ENCODE measurements around the gene KCNC2.

Gene KCNC2

DNA sequence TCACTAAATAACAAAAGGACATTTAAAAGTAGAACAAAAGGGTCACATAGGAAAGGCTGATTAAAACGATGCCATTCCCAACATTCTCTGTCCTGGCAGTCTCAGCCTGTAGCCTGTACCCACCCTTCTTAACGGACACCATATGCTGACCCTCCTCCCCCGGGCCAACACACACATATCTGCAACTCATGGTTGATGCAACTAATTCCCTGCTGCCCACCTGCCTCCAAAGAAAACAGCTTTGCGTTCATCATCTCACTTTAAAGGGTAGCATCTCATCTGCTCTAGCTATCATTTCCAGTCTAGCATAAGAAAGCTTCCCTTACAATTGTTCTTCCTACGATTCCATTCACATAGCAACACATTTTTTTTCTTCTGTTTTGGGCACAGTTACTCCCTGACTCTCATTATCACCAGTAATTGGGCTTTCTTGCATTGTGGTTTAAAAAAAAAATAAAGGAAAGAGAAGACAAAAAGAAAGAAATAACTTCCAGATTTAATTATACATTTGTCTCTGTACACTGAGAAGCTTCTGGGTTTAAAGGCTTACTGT lies 92.9 kb downstream of the KCNC2 start:
- TF ChIP-seq, protein P1, sequence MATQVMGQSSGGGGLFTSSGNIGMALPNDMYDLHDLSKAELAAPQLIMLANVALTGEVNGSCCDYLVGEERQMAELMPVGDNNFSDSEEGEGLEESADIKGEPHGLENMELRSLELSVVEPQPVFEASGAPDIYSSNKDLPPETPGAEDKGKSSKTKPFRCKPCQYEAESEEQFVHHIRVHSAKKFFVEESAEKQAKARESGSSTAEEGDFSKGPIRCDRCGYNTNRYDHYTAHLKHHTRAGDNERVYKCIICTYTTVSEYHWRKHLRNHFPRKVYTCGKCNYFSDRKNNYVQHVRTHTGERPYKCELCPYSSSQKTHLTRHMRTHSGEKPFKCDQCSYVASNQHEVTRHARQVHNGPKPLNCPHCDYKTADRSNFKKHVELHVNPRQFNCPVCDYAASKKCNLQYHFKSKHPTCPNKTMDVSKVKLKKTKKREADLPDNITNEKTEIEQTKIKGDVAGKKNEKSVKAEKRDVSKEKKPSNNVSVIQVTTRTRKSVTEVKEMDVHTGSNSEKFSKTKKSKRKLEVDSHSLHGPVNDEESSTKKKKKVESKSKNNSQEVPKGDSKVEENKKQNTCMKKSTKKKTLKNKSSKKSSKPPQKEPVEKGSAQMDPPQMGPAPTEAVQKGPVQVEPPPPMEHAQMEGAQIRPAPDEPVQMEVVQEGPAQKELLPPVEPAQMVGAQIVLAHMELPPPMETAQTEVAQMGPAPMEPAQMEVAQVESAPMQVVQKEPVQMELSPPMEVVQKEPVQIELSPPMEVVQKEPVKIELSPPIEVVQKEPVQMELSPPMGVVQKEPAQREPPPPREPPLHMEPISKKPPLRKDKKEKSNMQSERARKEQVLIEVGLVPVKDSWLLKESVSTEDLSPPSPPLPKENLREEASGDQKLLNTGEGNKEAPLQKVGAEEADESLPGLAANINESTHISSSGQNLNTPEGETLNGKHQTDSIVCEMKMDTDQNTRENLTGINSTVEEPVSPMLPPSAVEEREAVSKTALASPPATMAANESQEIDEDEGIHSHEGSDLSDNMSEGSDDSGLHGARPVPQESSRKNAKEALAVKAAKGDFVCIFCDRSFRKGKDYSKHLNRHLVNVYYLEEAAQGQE (IDR thresholded peaks at IDR 0.05; ENCODE audit: insufficient read depth in 1 of 2, low read depth in 2 of 2, low read length in 2 of 2) = no peak
- TF ChIP-seq TAF1 (IDR thresholded peaks at IDR 0.05; ENCODE audit: borderline replicate concordance, insufficient read depth, low read length) (no peak), POLR2AphosphoS5 (IDR thresholded peaks at IDR 0.05; ENCODE audit: low read depth, low read length) (no peak), FOXP2 (optimal IDR thresholded peaks at IDR 0.05; ENCODE audit: borderline replicate concordance, extremely low read depth, extremely low read length, insufficient read depth) (no peak), SIN3A (IDR thresholded peaks at IDR 0.05; ENCODE audit: borderline replicate concordance, insufficient read depth, low read length) (no peak)

DNA sequence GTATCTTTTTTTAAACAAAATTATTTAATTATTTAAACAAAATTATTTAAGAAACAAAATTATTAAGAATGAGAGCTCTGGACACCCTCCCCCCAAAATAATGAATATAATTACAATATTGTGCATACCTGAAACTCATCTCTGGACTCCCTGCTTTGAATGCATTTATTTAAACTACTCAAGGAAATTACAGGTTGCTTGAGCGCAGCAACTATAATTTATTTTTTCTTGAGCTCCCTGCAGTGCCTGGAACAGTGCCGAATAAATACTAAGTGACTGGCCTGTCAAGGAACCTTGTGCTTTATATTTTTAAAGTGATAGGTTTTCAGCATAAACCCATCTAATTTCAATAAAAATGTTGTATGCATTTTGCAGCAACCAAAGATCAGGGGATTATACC lies 93.9 kb downstream of the KCNC2 start:
- TF ChIP-seq POLR2AphosphoS5 (IDR thresholded peaks at IDR 0.05; ENCODE audit: low read depth, low read length) (no peak), SIN3A (IDR thresholded peaks at IDR 0.05; ENCODE audit: borderline replicate concordance, insufficient read depth, low read length) (no peak), FOXP2 (optimal IDR thresholded peaks at IDR 0.05; ENCODE audit: borderline replicate concordance, extremely low read depth, extremely low read length, insufficient read depth) (no peak), TAF1 (IDR thresholded peaks at IDR 0.05; ENCODE audit: borderline replicate concordance, insufficient read depth, low read length) (no peak)
- TF ChIP-seq, protein P1 (IDR thresholded peaks at IDR 0.05; ENCODE audit: insufficient read depth in 1 of 2, low read depth in 2 of 2, low read length in 2 of 2) = no peak

DNA sequence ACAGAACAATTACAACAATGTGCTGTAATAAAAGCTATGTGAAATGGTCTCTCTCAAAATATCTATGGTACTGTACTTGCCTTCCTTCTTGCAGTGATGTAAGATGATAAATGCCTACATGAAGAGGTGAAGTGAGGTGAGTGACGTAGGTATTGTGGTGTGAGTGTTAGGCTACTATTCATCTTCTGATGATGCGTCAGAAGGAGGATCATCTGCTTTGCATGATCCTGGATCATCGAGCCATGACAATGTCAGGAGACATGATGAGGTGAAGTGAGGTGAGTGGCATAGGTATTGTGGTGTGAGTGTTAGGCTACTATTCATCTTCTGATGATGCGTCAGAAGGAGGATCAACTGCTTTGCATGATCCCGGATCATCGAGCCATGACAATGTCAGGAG lies 105.8 kb downstream of the KCNC2 start:
- TF ChIP-seq POLR2AphosphoS5 (IDR thresholded peaks at IDR 0.05; ENCODE audit: low read depth, low read length) (no peak), FOXP2 (optimal IDR thresholded peaks at IDR 0.05; ENCODE audit: borderline replicate concordance, extremely low read depth, extremely low read length, insufficient read depth) (no peak), SIN3A (IDR thresholded peaks at IDR 0.05; ENCODE audit: borderline replicate concordance, insufficient read depth, low read length) (no peak), TAF1 (IDR thresholded peaks at IDR 0.05; ENCODE audit: borderline replicate concordance, insufficient read depth, low read length) (no peak)
- TF ChIP-seq, protein P1 (IDR thresholded peaks at IDR 0.05; ENCODE audit: insufficient read depth in 1 of 2, low read depth in 2 of 2, low read length in 2 of 2) = no peak

DNA sequence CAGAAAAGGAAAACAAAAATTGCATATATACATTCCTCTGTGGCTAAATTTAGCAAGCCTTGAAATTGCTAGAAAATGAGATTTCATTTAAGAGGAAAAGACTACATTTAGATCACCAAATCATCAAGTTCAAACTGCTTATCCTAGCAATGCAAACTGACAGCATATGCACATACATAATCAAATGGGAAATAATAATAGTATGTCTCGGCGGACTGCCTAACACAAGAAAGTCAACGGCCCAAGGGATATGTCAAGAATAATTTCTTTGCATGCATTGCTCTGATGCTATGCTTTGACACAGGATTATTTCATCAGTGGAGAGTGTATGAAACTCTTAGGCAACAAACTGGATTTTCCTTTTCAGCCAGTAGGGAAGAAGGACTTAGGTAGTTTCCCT lies 107.9 kb downstream of the KCNC2 start:
- TF ChIP-seq SIN3A (IDR thresholded peaks at IDR 0.05; ENCODE audit: borderline replicate concordance, insufficient read depth, low read length) (no peak), TAF1 (IDR thresholded peaks at IDR 0.05; ENCODE audit: borderline replicate concordance, insufficient read depth, low read length) (no peak), POLR2AphosphoS5 (IDR thresholded peaks at IDR 0.05; ENCODE audit: low read depth, low read length) (no peak), FOXP2 (optimal IDR thresholded peaks at IDR 0.05; ENCODE audit: borderline replicate concordance, extremely low read depth, extremely low read length, insufficient read depth) (no peak)
- TF ChIP-seq, protein P1 (IDR thresholded peaks at IDR 0.05; ENCODE audit: insufficient read depth in 1 of 2, low read depth in 2 of 2, low read length in 2 of 2) = no peak
